SH-SY5Y (cell line): Measurements from ENCODE around the gene ADORA2B.

Source experiments
- GATA2 ChIP-seq: IDR thresholded peaks from 2 replicates; pipeline ENCODE4 v1.6.1; 2011; ENCODE audit warnings: mild to moderate bottlenecking, low read depth, low read length
- GATA3 ChIP-seq: IDR thresholded peaks from 2 replicates; pipeline ENCODE4 v1.6.1; 2011; ENCODE audit warnings: low read depth, mild to moderate bottlenecking, low read length, moderate library complexity

The ADORA2B gene

GRCh38 chr17:15918661-15919259 lies 26.2 kb upstream of the ADORA2B start:
- TF ChIP-seq GATA3 (no peak), GATA2 (no peak)

DNA sequence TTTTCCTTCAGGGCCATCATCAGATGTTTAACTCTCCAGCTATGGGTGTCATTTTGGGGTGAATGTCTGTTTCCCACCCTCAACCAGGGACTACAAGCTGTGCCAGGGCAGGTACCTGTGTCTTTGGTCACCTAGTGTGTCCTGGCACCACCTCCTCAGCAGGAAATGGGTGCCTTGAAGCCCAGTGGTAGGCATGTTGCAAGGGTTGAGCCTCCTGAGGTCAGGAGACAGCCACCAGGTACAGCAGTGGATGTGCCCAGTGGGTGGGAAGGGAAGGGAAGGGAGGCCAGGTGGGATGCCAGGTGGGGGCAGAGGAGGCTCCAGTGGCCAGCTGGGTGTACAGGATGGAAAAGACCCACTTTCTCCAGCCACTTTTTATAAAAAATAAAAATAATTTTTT lies 25.5 kb upstream of the ADORA2B start:
- TF ChIP-seq GATA2 (no peak), GATA3 (no peak)

- TF ChIP-seq GATA2 (no peak), GATA3 (no peak)
Observed at GRCh38 chr17:15920758-15921239, 24.1 kb upstream of the ADORA2B start.

DNA sequence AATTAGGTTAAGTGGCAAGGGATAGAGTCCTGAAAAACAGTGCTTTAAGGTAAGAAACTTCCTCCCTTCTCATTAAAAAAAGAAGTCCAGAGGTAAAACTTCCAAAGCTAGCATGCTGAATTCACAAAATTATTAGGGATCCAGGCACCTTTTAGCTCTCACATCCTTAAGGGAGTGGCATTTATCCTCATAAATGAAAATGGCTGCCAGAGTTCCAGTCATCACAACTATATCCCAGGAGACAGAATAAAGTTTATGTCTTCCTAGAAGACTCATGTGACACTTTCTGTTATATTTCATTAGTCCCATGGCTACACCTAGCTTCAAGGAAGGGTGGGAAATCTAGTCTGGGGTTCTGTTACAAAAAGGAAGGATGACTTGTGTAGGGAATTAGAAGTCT lies 23.3 kb upstream of the ADORA2B start:
- TF ChIP-seq GATA2 (no peak), GATA3 (no peak)

GRCh38 chr17:15922586-15922985 lies 22.3 kb upstream of the ADORA2B start:
- TF ChIP-seq GATA3 (no peak), GATA2 (no peak)

DNA sequence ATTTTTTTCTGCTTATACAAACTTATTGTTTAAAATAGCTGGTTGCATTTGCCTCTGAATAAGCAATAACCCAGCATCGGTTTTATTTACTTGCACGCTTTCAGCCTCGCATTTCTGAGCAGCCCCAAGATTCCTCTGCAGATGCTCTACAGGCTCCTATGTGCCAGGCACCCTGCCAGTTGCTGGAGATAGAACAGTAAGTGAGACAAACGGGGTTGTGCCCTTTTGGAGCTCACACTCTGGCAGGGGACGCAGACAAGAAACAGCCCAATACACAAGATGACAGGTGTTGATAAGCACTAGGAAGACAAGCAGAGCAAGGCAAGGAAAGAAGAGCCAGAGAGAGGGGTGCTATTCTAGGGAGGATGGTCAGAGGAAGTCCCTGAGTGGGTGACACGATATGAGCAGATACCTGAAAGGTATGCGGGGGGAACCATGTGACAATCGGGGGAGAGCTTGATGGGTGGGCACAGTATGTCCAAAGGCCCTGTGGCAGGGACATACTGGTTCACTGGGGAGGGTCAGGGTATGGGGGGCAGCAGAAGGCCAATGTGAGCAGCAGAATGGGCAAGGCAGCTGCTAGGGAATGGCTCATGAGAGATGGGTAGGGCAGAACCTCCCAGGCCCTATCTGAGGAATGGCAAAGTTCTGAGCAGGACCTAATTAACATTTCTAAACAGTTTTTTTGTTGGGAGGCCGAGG lies 18.7 kb upstream of the ADORA2B start:
- peak; percentile 71 for TF ChIP-seq GATA2
- TF ChIP-seq GATA3 = no peak

GRCh38 chr17:15928286-15928785 lies 16.6 kb upstream of the ADORA2B start:
- TF ChIP-seq GATA2 = no peak
- no peak for TF ChIP-seq GATA3

DNA sequence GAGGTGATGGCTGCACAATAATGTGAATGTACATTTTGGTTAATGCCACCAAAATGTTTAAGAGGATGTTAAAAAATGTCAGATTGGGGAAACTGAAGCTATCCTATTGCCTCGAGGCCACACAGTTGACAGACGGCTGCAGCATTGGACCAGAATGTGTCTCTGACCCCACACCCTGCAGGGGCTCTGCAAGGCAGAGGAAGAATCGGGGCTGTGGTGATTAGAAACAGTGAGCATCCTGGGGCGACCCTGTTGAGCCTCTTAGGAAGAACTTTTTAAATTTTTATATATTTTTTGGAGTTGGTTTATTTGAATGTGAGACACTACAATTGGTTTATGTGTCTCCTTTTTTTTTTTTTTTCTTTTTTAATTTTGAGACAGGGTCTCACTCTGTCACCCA lies 15.0 kb upstream of the ADORA2B start:
- TF ChIP-seq GATA2 (no peak), GATA3 (no peak)

DNA sequence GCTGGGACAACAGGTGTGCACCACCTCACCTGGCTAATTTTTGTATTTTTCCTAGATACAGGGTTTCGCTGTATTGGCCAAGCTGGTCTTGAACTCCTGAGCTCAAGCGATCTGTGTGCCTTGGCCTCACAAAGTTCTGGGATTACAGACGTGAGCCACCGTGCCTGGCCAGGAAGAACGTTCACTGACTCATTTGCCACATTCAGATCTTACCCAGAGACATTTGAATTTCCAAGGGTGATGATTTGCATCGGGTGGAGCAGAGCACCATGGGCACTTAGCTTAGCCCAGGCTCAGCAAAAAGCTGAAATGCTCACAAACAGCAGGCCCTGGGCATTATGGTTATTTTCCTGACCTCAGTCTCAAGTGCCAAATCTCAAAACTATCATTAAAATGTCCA lies 14.5 kb upstream of the ADORA2B start:
- TF ChIP-seq GATA3 (no peak), GATA2 (no peak)

DNA sequence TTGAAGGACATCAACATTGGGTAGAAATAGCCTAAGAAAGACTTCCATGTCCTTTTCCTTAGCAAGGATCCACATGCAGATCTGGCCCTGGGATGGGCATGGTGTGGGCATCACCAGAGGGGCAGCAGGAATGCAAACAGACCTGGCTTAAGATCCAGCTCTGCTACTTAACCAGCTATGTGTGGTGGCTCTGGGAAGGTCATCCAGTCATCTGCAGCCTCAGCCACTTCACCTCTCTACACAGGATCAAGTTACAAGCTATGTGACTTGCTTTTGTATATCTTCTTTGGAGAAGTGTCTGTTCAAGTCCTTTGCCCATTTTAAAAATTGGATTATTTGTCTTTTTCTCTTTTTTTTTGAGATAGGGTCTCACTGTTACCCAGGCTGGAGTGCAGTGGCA lies 13.5 kb upstream of the ADORA2B start:
- no peak for TF ChIP-seq GATA3
- no peak for TF ChIP-seq GATA2

DNA sequence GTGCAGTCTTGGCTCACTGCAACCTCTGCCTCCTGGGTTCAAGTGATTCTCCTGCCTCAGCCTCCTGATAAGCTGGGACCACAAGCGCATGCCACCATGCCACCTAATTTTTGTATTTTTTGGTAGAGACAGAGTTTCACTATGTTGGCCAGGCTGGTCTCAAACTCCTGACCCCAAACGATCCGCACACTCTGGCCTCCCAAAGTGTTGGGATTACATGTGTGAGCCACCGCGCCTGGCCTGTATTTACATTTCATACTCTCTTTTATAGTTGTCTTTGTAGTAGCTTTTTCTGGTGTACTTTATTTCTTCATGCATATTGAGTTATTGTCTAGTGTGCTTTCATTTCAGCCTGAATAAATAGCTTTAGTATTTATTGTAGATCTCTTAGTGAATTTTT lies 10.1 kb upstream of the ADORA2B start:
- no peak for TF ChIP-seq GATA3
- no peak for TF ChIP-seq GATA2

- TF ChIP-seq GATA2 (no peak), GATA3 (no peak)
Observed at GRCh38 chr17:15935891-15936290, 9.0 kb upstream of the ADORA2B start.

DNA sequence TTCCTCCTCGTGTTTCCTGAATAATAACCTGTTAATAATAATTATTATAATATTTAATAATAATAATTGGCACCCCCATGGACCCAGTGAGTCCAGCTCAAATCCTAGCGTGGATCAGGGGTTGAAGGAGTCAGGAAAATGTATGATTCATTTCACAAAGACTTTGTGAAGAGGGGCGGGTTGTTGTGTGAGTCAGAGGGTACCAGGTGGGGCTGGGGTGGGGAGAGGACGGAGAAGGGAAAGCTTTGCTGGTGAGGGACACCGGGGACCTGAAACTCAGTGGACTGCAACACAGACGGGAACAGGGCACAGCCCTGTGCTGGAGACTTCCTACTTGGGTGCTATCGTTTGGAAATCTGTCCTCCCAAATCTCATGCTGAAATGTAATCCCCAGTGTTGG lies 3.1 kb upstream of the ADORA2B start:
- no peak for TF ChIP-seq GATA3
- no peak for TF ChIP-seq GATA2

- TF ChIP-seq GATA2 (no peak), GATA3 (no peak)
Observed at GRCh38 chr17:15942207-15942833, 2.6 kb upstream of the ADORA2B start.
